GM21723 (cell line): ENCODE measurements around the gene EFNA3.
"Not testable (repeated sequence)": the region's sequence is repeated elsewhere in the genome, so short reads cannot be mapped to it uniquely, and the experiment has no call there.

Experiments used
- ATAC-seq: cut with Tn5 transposase; IDR thresholded peaks from one replicate; pipeline ENCODE4 v1.9.1; 2021; ENCODE audit warnings: mild to moderate bottlenecking, moderate library complexity; ENCODE audit not compliant: unreplicated experiment

The EFNA3 gene

DNA sequence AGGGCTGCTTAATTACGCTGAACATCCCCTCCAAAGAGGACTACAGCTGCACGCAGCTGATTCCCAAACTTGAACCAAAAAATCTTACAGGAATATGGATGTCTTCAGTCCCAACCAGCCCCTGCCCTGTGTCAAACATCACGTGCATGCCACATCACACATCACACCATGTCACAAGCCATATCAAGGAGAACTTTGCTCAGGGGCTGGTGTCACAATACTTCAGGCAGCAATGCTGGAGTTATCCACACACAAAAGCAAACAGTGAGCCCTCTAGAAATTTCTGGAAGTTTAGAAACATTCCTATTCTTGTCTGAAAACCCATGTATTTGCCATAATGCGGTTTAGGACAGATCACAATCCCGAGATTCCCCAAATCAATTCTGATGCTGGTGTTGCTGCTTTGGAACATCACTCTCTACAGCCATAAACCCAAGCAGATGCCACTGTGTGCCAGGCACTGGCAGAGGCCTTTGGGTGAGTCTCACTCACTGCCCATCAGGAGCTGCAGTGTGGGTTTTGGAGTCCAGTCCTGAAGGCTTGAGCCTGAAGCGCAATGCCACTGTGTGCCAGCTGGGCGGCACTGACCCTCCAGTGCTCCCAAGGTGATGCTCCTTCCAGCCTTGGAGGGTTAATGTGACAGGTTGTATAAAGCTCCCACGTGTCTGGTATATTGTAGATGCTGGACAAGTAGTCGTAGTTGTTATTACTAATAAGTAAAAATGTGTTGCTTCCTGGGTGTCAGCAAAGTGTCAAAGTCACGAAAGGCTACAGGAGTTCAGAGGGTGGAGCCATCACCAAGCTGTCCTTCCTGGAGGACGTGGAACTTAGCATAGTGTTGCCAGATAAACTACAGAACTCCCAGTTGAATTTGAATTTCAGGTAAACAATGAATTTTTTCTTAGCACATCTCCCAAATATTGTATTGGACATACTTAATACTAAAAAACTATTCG, 28.9 kb downstream of the EFNA3 start:
- no peak for ATAC-seq

DNA sequence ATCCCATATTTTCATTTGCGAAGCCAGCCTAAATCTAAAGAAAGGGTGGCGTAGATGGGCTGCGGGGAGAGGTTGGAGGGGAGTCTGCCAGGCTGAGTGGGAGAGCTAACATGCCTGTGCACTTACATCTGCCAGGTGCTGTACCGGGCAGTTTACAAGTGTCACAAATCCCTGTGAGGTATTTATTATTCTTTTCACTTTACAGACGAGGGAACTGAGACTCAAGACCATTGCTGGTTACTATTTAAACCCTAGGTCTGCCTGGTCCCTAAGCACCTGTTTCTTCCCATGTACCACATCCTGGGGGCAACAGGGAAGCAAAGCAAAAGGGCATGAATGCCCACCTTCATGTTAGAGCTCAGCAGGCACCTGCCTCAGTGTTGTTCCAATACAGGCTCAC, 29.7 kb downstream of the EFNA3 start:
- ATAC-seq = no peak

DNA sequence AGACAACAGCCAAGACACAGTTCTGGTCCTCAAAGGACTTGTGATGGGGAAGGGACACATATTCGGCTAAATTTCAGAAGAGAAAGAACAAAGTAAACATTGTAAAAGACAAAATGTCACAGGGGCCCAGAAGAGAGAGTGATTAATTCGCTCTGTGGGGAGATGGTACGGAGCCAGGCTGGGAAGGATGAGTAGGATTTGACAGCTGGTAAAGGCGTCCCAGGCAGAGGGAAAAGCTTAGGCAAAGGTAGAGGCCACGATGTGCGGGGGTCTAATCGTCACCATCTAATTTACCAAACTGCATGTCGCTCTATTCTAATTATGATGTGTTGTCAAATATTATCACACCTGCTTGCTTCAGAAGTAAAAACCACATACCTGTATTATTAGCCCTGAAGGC, 31.7 kb downstream of the EFNA3 start:
- ATAC-seq = no peak

DNA sequence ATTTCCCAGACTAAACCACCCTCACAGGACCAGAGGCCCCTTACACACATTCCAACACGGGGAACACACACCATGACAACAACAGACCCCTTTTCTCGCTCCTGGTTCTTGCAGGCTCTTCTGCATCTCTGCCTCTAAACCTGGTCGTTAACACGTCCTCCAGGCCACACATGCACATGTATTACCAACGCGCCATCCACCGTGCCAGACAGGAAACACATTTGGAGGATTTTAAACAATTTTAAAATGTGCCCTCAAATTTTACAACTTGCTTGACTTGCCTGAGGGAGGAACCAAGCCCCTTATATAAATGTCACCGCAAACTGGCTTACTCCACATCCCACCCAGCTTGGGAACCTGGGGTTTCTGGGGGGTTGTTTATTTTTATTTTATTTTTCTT, 32.2 kb downstream of the EFNA3 start:
- no peak for ATAC-seq

DNA sequence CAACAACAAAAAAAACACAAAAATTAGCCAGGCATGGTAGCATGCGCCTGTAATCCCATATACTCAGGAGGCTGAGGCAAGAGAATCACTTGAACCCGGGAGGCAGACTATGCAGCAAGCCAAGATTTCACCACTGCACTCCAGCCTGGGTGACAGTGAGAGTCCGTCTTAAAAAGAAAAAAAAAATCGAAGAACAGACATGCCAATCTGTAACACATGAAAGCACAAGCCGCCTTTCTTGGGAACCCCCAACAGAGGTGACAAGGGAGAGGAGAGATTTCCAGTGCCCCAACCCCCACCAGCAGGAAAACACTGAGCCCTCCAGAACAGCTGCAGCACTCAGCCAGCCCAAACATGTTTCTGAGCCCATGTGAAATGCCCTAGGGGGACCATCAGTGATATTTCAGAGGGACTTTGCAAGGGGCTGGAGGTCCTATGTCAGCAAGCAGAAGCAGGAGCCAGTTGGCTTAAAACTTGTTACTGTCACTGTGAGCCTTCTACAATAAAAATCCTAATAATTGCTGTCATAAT, 34.9 kb downstream of the EFNA3 start:
- no peak for ATAC-seq

DNA sequence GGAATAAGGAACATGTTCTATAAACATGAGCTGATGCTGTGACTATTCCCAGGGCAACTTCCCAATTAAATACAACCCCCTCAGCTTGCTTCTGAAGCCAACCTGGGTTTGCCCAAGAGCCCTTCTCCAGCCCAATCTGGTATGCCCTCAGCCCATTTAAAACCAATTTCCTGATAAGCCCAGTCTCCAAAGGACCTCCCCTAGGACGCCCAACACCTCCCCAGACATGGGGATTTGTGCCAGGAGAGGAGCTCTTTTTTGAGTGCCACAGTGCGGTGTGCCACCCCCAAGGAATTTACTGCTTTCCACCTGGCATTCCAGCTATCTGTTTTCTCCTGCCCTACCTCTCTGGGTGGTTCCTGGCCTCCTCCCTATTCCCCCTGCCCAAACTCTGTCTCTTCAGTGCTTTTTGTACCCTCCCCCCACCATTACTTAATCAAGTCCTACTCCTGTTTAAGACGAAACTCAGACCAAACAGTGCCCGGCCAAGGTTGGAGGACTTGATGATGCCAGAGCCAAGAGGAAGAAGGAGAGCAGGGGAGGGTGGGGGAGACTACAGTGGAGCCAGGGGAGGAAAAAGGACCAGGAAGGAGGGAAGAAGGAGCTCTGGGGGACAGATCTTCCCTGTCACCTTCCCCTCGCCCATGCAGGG, 37.6 kb downstream of the EFNA3 start:
- no peak for ATAC-seq

DNA sequence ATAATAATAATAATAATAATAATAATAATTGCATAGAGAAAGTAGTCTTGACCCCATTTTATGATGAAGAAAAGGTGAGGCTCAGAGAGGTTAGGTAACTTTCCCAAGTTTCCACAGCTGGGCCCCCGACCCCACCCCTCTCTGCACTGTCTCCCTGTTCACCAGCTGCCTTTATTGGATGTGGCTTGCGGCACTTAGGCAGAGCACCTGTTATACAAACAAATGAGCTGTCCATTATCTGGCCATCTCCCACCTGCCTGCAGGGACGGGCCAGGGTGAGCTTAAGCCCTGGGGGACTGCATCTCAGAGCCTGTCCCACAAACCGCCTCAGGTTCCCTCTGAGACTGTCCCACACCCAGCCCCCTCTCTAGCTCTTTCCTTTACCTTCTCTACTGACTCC, 39.0 kb downstream of the EFNA3 start:
- ATAC-seq = no peak

DNA sequence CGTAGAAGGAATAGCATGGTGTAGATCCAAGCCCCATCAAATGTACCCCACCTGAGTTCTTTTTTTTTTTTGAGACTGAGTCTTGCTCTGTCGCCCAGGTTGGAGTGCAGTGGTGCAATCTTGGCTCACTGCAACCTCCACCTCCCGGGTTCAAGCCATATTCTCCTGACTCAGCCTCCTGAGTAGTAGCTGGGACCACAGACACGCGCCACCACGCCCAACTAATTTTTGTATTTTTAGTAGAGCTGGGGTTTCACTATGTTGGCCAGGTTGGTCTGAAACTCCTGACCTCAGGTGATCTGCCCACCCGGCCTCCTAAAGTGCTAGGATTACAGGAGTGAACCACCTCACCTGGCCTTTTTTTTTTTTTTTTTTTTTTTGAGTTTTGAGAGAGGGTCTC, 39.5 kb downstream of the EFNA3 start:
- ATAC-seq = not testable (repeated sequence)

DNA sequence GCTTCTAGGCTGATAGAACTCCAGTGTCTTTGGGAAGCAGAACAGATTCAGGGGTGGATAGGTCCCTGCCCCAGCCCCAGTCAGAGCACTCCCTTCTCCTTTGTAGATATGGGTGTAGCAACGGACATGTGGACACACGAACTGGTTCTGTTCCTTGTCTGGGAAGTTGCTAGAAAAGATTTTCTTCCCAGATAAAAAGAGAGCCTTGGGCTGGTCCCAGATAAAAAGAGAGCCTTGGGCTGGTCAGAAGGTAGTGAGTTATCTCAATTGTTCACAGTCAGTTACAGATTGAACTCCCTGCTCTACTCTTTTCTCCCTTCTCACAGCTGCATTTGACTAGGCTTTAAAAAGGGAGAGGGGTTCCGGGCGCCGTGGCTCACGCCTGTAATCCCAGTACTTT, 41.6 kb downstream of the EFNA3 start:
- ATAC-seq = no peak

DNA sequence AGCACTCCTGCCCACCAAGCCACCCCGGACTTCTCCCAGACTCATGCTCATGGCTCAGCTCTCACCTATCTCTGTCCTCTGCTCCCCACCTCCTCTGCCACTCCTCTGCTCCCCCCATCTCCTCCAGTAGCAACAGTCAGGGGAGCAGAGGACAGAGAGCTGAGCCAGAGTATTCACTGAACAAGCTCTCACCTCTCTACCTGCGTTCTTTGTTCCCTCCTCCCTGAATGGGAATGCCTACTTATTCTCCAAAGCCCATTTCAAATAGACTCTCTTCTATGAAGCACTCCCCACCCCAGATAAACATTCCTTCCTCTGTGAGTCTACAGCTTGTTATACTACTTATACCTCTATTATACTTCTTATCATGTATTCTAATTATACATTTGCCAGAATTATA, 42.6 kb downstream of the EFNA3 start:
- no peak for ATAC-seq

DNA sequence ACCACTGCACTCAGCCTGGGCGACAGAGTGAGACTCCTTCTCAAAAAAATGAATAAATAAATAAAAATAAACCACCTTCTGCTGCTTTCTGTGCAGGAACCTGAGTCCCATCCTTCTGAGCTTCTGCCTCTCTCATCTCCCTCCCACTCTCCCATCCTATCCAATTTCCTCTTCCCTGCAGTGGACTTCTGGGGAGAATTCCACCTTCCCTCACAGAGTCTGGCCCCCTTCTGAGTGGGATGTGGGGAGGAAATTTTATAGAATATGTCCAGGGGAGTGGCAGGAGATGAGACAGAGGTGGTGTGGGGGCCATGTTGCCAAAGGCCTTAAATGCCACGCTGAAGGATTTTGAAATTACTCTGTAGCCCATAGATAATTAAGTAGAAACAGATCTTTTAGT, 43.7 kb downstream of the EFNA3 start:
- no peak for ATAC-seq

DNA sequence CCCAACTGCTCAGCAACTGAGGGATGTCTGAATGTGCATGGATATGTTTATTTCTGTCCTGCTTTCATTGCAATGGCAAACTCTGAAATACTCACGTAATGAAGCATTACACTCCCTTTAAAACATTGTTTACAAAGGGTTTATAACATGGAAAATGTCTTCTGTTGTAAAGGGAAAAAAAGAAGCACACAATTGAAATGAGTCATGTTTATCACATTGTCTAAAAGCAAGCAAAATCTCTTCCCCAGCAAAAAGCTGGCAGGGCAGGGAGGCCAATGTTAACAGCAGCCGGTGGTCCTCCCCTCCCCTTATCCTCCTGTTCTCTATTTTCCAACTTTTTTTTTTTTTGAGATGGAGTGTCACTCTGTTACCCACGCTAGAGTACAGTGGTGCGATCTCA, 45.2 kb downstream of the EFNA3 start:
- no peak for ATAC-seq

DNA sequence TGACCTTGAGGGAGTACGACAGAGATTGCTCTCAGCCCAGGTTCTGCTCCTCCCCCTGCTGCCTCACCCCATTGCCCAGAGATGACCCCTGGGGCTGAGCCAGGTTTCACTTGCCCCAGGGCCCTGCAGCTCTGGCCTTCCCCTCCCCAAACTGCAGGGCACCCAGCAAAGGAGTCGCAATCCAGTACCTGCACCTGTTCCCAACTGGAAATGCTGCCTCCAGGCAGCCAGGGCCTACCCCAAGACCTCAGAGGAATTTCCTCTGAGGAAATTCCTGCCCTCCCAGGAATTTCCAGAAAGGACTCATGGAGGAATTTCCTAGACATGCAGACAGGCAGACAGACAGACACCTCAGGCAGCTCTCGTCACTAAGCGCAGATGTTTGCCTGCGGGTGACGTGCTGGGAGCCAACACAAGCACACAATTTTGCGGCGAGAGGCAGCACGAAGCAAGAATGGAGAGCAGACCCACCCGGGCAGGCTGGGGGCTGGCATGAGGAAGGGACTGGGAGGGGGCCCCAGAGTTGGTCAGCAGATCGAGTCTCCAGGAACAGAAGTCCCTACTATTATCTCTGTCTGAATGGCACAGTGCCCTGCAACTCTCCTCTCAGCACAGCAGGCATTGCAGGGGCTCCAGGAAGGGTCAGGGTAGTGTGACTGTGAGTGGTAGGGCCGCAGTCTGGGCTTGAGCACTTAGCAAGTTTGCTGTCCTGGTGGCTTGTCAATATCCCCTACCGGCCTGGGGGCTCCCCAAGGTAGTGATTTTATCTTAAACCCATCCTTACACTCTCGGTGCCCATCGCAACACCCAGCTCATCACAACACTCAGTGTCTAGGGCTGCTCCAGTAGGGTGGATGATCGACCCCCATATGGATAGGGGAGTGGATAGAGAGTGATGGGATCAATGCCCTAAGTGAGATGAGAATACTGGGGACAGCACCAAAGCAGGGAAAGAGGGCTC, 46.1 kb downstream of the EFNA3 start:
- no peak for ATAC-seq

DNA sequence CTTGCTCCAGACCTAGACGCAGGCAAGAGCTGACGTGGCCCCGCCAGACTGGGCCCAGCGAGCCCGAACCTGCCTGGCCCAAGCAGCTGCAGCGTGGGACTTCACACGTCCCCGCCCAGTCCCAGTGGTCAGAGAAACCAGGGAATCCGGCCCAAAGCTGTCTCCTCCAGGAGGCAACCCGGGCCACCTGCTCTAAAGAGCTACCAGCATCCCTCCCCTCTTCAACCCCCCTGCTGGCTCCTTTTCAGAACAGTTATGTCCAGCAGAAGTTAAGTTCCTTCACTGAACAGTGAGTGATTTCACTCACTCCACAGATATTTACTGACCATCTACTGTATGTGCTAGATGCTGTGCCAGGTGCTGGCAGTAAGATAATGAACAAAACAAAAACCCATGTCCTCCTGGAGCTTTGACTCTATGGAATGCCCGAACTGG, 46.9 kb downstream of the EFNA3 start:
- no peak for ATAC-seq

DNA sequence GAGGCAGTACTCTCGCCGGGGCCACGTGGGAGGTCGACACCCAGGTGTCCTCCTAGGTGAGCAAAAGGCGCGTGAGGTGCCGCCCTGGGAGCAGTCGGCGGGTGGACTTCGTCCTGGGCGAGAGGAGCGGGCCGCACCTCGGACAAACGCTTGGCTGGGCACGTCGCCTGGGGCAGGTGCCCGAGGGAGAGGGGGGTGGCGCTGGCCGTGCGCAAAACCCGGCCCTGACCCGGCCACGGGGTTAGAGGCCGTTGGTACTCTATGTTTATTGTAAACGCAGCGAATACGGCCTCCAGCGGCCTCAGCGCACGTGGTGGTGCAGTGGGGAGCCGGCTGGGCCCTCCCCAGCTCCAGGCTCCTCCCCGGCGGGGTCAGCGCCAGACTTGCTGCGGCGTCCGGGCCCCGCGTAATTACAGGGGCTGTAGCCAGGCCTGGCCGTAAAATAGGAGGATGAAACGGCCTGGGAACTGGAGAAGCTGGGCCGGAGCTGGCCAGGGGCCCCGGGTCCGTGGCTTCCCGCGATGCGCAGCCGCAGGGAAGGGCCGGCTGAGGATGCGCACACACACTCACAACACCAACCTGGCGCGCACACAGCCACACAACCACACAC, 47.4 kb downstream of the EFNA3 start:
- ATAC-seq = no peak

DNA sequence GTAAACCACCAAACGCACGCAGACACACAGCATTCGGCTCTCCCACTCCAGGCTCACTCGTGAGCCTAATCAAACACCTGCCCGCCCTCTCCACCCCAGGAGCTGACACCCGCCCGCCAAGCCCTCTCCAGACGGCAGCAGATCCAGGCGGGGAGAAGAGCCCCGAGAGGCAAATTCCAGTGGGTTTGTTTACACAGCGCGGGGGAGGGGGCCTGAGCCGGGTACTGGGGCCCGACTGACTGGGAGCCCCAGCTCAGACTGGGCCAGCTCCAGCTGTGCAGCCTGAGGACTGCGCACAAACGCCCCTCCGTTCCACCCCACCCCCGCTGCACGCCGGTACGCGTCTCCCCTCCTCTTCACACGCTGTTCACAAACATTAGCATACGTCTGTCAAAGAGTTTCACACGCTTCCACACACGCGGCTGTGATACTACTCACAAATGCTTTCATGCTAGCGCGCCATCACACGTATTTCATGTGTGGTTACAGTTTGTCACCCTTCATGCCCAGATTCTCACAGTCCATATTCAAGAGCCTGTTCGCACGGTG, 48.0 kb downstream of the EFNA3 start:
- no peak for ATAC-seq

DNA sequence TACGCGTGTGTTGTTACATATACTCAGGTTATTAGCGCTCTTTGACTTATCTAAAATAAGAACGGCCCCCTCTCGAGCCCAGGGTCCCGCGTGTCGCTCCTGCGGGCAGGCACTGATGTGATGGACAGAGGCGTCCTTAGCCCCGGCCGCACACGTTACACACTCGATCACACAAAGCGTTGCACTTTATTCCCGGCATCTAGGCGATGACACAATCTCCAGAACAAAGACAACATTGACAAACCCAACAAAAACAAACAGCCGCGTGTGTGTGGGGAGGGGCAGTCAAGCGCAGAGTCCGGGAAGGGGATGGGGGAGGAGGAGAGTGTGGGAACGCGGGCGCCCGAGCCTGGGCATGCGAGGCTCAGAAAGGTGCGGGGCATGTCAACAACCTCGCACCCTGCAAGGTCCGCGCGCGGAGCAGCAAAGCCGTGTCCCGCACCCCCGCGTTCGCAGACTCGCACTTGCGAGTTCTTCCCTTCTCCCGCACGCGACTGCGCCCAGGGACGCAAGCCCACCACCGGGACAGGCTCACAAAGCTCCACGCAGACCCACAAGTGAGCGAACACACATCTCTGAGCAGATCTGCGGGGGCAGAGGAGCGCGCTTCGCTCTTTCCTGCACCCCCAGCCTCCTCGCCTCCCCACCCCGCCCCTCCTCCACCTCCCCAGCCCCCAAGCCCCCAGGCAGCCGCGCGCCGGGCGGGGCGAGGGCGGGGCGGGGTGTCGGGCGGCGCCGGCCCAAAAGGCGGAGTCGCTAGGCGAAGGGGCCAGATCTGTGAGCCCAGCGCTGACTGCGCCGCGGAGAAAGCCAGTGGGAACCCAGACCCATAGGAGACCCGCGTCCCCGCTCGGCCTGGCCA, 48.7 kb downstream of the EFNA3 start, which contains the start of gene EFNA1:
Gene EFNA1 (plus strand): TSS at position 772 of the 862 bp plus-strand sequence. CDS start 102 bp downstream, outside the sequence.
- no peak for ATAC-seq

DNA sequence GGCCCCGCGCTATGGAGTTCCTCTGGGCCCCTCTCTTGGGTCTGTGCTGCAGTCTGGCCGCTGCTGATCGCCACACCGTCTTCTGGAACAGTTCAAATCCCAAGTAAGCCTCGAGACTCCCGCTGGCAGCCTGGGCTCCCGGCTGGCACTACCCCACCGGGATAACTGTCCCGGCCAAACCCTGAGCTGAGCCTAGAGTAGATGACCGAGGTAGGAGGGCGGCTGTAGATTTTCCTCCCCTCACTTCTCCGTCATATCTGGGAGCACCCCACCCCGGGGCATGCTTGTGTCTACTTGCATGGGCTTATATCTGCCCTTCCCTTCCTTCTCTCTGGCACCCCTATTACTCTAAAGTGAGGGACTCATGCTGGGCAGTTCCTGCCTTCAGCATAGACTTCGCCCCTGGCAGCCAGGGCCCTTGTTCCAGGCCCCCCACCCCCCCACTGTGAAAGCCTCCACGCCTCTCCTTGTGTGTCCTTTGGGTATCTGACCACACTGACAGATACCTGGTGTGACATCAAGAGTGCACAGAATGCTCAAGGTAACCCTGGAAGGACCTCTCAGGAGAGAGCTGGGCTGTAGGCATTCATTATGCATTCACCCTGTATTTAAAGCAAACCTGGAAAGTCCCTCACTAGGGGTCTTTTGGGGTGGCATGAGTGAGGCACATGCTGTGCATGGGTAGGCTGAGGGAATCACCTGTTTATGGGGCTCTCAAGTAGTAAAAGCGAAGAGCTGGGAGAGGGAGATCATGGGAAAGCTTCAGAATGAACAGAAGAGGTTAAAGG, 49.5 kb downstream of the EFNA3 start:
- ATAC-seq = no peak
